Inferior parietal cortex (tissue), 1 donor: Measurements from ENCODE around the gene TUBGCP2.
"Not testable (repeated sequence)": the region's sequence is repeated elsewhere in the genome, so short reads cannot be mapped to it uniquely, and the experiment has no call there.

ENCODE experiments used
- DNase-seq: peaks from one replicate; pipeline ENCODE4 v3.0.0-alpha.2; 2016; ENCODE audit errors: extremely low spot score

The TUBGCP2 gene

GRCh38 chr10:133248334-133248715, 60.3 kb downstream of the TUBGCP2 start:
- DNase-seq = no peak

GRCh38 chr10:133247681-133248333, 60.9 kb downstream of the TUBGCP2 start:
- no peak for DNase-seq

- DNase-seq = no peak
Measured at GRCh38 chr10:133246236-133246626, 62.4 kb downstream of the TUBGCP2 start.

- DNase-seq = no peak
Measured at GRCh38 chr10:133245439-133246235, 63.0 kb downstream of the TUBGCP2 start.

GRCh38 chr10:133243593-133243992, 65.1 kb downstream of the TUBGCP2 start:
- DNase-seq = no peak

- DNase-seq = no peak
Measured at GRCh38 chr10:133242611-133243356, 65.9 kb downstream of the TUBGCP2 start.

- no peak for DNase-seq
Measured at GRCh38 chr10:133241501-133242205, 67.0 kb downstream of the TUBGCP2 start.

- DNase-seq = no peak
Measured at GRCh38 chr10:133239990-133240389, 68.7 kb downstream of the TUBGCP2 start.

- DNase-seq = no peak
Measured at GRCh38 chr10:133238466-133238804, 70.2 kb downstream of the TUBGCP2 start.

- no peak for DNase-seq
Measured at GRCh38 chr10:133237588-133238465, 70.8 kb downstream of the TUBGCP2 start, which contains the start of gene VENTX. VENTX (plus strand) TSS chr10:133237855; CDS start chr10:133237915, 60 bp downstream.

- DNase-seq = no peak
Measured at GRCh38 chr10:133237241-133237587, 71.5 kb downstream of the TUBGCP2 start.

GRCh38 chr10:133236401-133237240, 72.1 kb downstream of the TUBGCP2 start:
- DNase-seq = no peak

- DNase-seq = no peak
Measured at GRCh38 chr10:133235932-133236331, 72.7 kb downstream of the TUBGCP2 start.

- DNase-seq = no peak
Measured at GRCh38 chr10:133235265-133235855, 73.3 kb downstream of the TUBGCP2 start.

- not testable (repeated sequence) for DNase-seq
Measured at GRCh38 chr10:133234796-133235195, 73.9 kb downstream of the TUBGCP2 start.

GRCh38 chr10:133231946-133232574, 76.6 kb downstream of the TUBGCP2 start:
- no peak for DNase-seq

GRCh38 chr10:133231244-133231945, 77.3 kb downstream of the TUBGCP2 start:
- DNase-seq = no peak

GRCh38 chr10:133230387-133231195, 78.1 kb downstream of the TUBGCP2 start:
- no peak for DNase-seq
